ENCODE results near the gene KLB. TPM values are rescaled to one million over a fixed set of nuclear protein-coding genes. Genes with fewer than 3 reads are reported as not detected.

Gene KLB
- polyA plus RNA-seq, 1 experiment: not detected

- ChIA-PET CTCF (interaction anchor here (1.0 kb wide), 1 partner anchor 186 kb away, joined by 6 read pairs; no protein-coding TSS in a partner anchor), POLR2A (interaction anchor here (0.5 kb wide), 1 partner anchor 583 kb away, joined by 3 read pairs; no protein-coding TSS in a partner anchor)
- Histone ChIP-seq H3K4me3 (ENCODE audit: low read depth, low read length) (no peak overlapping the region), H3K27me3 (ENCODE audit: control insufficient read depth, insufficient read depth, low read length) (no peaks in the 10 kb centered on the region), H3K36me3 (ENCODE audit: control insufficient read depth, insufficient read depth, low read length) (no peaks in the 10 kb centered on the region; the same call in 1 of the 2 replicates)
- TF ChIP-seq CTCF (IDR thresholded peaks at IDR 0.05; ENCODE audit: insufficient read depth, low read depth, low read length): no peak
- no peak for DNase-seq (ENCODE audit: low read depth)
Observed at GRCh38 chr4:39472396-39472795, 65.7 kb downstream of the KLB start.

GRCh38 chr4:39476187-39476895, 69.6 kb downstream of the KLB start:
- Histone ChIP-seq H3K27me3 (ENCODE audit: control insufficient read depth, insufficient read depth, low read length) (no peaks in the 10 kb centered on the region), H3K36me3 (ENCODE audit: control insufficient read depth, insufficient read depth, low read length) (no peaks in the 10 kb centered on the region; the same call in 1 of the 2 replicates), H3K4me3 (ENCODE audit: low read depth, low read length) (no peak overlapping the region)
- ChIA-PET POLR2A (no interaction called here), CTCF (interaction anchor here (0.6 kb wide), 1 partner anchor 164 kb away, joined by 3 read pairs; no protein-coding TSS in a partner anchor)
- no peak for DNase-seq (ENCODE audit: low read depth)
- TF ChIP-seq CTCF (IDR thresholded peaks at IDR 0.05; ENCODE audit: insufficient read depth, low read depth, low read length): no peak

- ChIA-PET CTCF (interaction anchor here (1.1 kb wide), 1 partner anchor 178 kb away, joined by 3 read pairs; no protein-coding TSS in a partner anchor), POLR2A (no interaction called here)
- Histone ChIP-seq H3K36me3 (ENCODE audit: control insufficient read depth, insufficient read depth, low read length) (no peaks in the 10 kb centered on the region), H3K4me3 (ENCODE audit: low read depth, low read length) (no peak overlapping the region), H3K27me3 (ENCODE audit: control insufficient read depth, insufficient read depth, low read length) (no peaks in the 10 kb centered on the region)
- TF ChIP-seq CTCF (IDR thresholded peaks at IDR 0.05; ENCODE audit: insufficient read depth, low read depth, low read length): no peak
- DNase-seq (ENCODE audit: low read depth): no peak
Observed at GRCh38 chr4:39480251-39480650, 73.5 kb downstream of the KLB start.

GRCh38 chr4:39480902-39481695, 74.4 kb downstream of the KLB start:
- ChIA-PET CTCF (interaction anchor here (1.1 kb wide), 1 partner anchor 177 kb away, joined by 3 read pairs; no protein-coding TSS in a partner anchor), POLR2A (no interaction called here)
- no peak for DNase-seq (ENCODE audit: low read depth)
- no peak for TF ChIP-seq CTCF (IDR thresholded peaks at IDR 0.05; ENCODE audit: insufficient read depth, low read depth, low read length)
- Histone ChIP-seq H3K36me3 (ENCODE audit: control insufficient read depth, insufficient read depth, low read length) (no peaks in the 10 kb centered on the region), H3K27me3 (ENCODE audit: control insufficient read depth, insufficient read depth, low read length) (no peaks in the 10 kb centered on the region), H3K4me3 (ENCODE audit: low read depth, low read length) (no peak overlapping the region)
